ENCODE measurements around the gene NDUFB2. TPM values are rescaled to one million over a fixed set of nuclear protein-coding genes. Genes with fewer than 3 reads are reported as not detected.
"Not testable (repeated sequence)": the region's sequence is repeated elsewhere in the genome, so short reads cannot be mapped to it uniquely, and the experiment has no call there.

NDUFB2 gene
- 203 and 205 TPM in 2 replicates for total RNA-seq

DNA sequence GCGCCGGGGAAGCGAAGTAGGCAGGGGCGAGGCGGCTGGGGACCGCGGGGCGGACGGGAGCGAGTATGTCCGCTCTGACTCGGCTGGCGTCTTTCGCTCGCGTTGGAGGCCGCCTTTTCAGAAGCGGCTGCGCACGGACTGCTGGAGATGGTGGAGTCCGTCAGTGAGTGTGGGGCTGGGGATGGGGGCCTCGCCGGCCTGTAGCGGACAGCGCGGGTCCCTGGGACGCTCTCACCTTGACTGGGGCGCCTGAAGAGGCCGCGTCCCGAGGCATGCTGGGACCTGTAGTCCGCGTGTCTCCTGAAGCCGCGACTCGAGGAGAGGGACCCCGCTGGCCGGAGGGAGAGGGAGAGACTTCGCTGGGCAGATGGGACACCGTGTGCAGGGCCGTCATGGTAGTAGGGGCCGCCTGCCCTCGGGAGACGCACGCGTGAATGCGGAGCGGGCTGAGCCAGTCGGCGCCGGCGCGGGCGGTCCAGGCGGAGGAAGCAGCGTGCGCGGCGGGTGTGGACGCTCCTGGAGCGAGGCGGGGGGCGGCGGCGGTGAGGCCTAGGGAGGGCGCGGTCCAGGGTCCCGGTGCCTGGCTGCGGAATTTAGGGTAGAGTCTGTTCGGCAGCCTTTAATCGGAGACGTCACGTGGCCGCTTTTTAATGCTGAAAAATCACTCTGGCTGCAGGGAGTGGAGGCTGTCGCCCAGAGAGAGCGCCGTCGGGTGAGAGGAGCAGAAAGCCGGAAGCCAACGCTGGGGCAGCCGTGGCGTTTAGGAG, at the start of gene NDUFB2:
Gene NDUFB2 (plus strand): TSS at position 29 of the 767 bp plus-strand sequence. CDS start 37 bp downstream, at position 66.
- intact Hi-C loops (cut with micrococcal nuclease): loop anchor here (1.0 to 10.0 kb wide), 7 partner anchors 24 to 1340 kb away; partner anchors contain the start of genes LUC7L2, MKRN1, RAB19 and SSBP1

- intact Hi-C loops (cut with micrococcal nuclease): no loop called here
These were observed 49.4 kb upstream of the NDUFB2 start for GRCh38 chr7:140646931-140647647.

DNA sequence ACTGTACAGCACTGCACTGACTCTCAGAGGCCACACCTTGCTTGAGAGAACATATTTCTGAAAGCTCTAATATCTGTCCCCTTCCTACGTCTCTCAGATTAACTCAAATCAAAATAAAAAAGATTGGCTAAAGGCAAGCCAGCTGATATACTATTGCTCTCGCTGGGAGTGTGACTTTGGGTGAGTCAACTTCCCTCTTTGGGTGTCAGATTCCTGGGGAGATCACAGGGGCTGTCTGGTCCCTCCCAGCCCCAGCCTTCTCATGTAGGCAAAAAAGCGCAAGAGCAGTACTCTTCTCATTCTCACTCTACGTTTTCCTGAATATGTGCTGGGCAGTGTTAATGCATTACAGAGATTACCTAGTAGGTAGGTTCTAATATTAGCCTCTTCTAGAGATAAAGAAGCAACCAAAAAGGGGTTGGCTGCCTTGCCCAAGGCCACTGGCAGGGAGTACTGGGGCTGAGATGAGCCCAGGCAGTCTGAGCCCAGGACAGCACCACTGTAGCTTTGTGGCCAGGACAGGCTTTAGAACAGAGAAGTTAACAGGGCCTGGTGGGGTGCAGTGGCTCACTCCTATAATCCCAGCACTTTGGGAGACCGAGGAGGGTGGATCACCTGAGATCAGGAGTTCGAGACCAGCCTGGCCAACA, 46.8 kb upstream of the NDUFB2 start:
- intact Hi-C loops (cut with micrococcal nuclease): no loop called here

DNA sequence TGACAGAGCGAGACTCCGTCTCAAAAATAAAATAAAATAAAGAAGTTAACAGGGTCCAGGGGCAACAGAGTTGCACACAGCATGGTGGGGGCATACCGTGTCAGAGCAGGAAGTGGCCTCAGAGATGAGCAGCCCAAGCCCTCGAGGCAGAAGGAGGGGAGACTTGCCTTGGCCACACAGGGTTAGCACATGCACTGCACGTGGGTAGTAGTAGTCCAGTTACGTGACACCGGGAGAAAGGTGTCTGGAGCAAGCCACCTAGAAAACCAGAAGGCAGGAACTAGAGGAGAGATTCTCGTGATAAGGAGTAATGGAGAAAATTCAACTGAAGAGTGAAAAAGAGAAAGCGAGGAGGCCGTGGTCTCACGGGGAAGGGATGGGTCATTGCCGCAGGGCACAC, 46.1 kb upstream of the NDUFB2 start:
- intact Hi-C loops (cut with micrococcal nuclease): no loop called here

GRCh38 chr7:140653319-140654108, 43.0 kb upstream of the NDUFB2 start:
- intact Hi-C loops (cut with micrococcal nuclease): loop anchor here (1.0 kb wide), 1 partner anchor 177 kb away; no protein-coding TSS in a partner anchor

- intact Hi-C loops (cut with micrococcal nuclease): no loop called here
These were observed 42.5 kb upstream of the NDUFB2 start for GRCh38 chr7:140654109-140654387.

- intact Hi-C loops (cut with micrococcal nuclease): no loop called here
These were observed 41.8 kb upstream of the NDUFB2 start for GRCh38 chr7:140654661-140655060.

- intact Hi-C loops (cut with micrococcal nuclease): loop anchor here (2.0 kb wide), 1 partner anchor 137 kb away; no protein-coding TSS in a partner anchor
These were observed 40.7 kb upstream of the NDUFB2 start for GRCh38 chr7:140655511-140656408.

GRCh38 chr7:140656548-140657515, 39.7 kb upstream of the NDUFB2 start:
- intact Hi-C loops (cut with micrococcal nuclease): loop anchor here (2.0 kb wide), 1 partner anchor 138 kb away; no protein-coding TSS in a partner anchor

- intact Hi-C loops (cut with micrococcal nuclease): loop anchor here (2.0 kb wide), 1 partner anchor 139 kb away; no protein-coding TSS in a partner anchor
These were observed 38.6 kb upstream of the NDUFB2 start for GRCh38 chr7:140657891-140658290.

GRCh38 chr7:140659856-140660255, 36.7 kb upstream of the NDUFB2 start:
- intact Hi-C loops (cut with micrococcal nuclease): no loop called here

GRCh38 chr7:140661124-140661523, 35.4 kb upstream of the NDUFB2 start:
- intact Hi-C loops (cut with micrococcal nuclease): no loop called here

GRCh38 chr7:140662938-140663337, 33.6 kb upstream of the NDUFB2 start:
- intact Hi-C loops (cut with micrococcal nuclease): not testable (repeated sequence)

DNA sequence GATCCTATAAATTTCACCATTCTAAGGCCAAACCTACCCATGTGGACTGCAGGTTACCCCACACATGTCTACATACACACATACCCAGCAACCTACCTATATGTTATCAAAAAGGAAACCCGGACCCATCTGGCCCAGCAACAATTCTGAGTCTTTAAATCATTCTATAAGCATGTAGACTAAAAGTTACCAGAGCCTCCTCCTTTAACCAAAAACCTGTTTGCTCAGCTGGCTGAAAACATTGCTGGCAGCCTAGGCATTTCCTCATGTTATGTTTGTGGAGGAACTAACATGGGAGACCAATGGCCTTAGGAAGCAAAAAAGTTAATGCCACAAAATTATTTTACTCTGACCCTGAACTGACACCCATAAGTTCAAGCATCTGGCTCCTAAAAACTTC, 29.0 kb upstream of the NDUFB2 start:
- intact Hi-C loops (cut with micrococcal nuclease): no loop called here

GRCh38 chr7:140668641-140669040, 27.9 kb upstream of the NDUFB2 start:
- intact Hi-C loops (cut with micrococcal nuclease): no loop called here

GRCh38 chr7:140669352-140669751, 27.2 kb upstream of the NDUFB2 start:
- intact Hi-C loops (cut with micrococcal nuclease): no loop called here

DNA sequence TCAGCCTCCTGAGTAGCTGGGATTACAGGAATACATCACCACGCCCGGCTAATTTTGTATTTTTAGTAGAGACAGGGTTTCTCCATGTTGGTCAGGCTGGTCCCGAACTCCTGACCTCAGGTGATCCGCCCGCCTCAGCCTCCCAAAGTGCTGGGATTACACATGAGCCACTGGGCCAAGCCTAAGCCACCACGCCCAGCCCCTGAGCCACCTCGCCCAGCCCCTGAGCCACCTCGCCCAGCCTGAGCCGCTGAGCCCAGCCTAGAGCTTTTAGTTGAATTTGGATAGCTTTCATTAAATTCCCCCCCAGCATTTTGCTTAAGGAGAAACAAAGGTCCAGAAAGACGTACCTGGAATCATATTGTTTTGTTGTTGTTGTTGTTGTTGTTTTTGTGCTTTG, 26.6 kb upstream of the NDUFB2 start:
- intact Hi-C loops (cut with micrococcal nuclease): loop anchor here (10.0 kb wide), 1 partner anchor 885 kb away; the partner anchor contains the start of gene AGK

DNA sequence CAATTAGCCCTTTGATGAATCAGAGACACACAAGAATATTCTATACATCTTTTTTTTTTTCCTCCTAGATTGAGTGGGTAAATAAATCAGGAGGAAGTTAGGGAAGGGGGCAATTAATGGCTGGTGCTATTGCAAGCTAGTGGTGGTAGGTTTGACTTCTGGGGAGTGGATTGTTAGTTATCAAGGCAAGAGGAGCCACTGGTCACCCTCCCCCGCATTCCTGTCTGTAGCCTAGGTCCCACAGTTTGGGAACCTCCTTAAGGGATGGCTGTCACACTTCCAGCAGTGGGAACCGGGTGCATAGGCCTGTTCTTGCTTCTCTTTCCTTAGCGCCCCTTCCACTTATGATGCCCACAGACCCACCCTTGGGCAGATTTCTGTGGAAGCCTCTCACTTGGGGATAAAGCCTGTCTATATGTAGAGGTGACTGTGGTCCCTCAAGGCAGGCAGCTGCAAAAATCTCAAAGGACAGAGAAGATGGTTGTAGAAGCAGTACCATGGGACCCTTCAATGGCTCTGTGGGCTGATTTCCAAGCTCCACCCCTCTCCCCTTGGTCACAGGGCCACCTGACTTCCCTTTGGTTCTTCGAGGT, 26.1 kb upstream of the NDUFB2 start:
- intact Hi-C loops (cut with micrococcal nuclease): loop anchor here (10.0 kb wide), 1 partner anchor 884 kb away; the partner anchor contains the start of gene AGK

Data from T-helper 2 cell treated with Interferon-gamma antibody and Interleukin-4, amounts not matched to agents 100 ng/mL and 5 ng/mL, for 36 hours (primary cell).